Choroid plexus epithelial cell (primary cell): ENCODE results near the gene IRS1.

Experiments
- DNase-seq: peaks from one replicate; pipeline ENCODE4 v3.0.0-alpha.2; 2010; ENCODE audit warnings: low read depth
- H3K4me3 ChIP-seq: 2 replicates; pipeline ENCODE4 v1.5.1; 2011; ENCODE audit warnings: low read depth, mild to moderate bottlenecking, control low read depth, low read length, moderate library complexity
- CTCF ChIP-seq: conservative IDR thresholded peaks from 2 replicates; pipeline ENCODE4 v1.5.1; 2011; ENCODE audit warnings: low read depth, mild to moderate bottlenecking, control low read depth, inconsistent platforms, low read length, moderate library complexity

IRS1 gene

GRCh38 chr2:226726546-226726945, 73.1 kb downstream of the IRS1 start:
- TF ChIP-seq CTCF = no peak
- no peak for DNase-seq
- H3K4me3 ChIP-seq = no peak overlapping the region

- H3K4me3 ChIP-seq = no peak overlapping the region
- DNase-seq = peak; percentile 35
- TF ChIP-seq CTCF = no peak
Observed at GRCh38 chr2:226725126-226725860, 74.3 kb downstream of the IRS1 start.

GRCh38 chr2:226721541-226721940, 78.1 kb downstream of the IRS1 start:
- peak; percentile 61 for DNase-seq
- H3K4me3 ChIP-seq = no peak overlapping the region
- no peak for TF ChIP-seq CTCF

- H3K4me3 ChIP-seq = no peak overlapping the region
- TF ChIP-seq CTCF = no peak
- DNase-seq = no peak
Observed at GRCh38 chr2:226720948-226721347, 78.7 kb downstream of the IRS1 start.

GRCh38 chr2:226717719-226718118, 81.9 kb downstream of the IRS1 start:
- no peak for DNase-seq
- H3K4me3 ChIP-seq = no peak overlapping the region
- no peak for TF ChIP-seq CTCF

- TF ChIP-seq CTCF = no peak
- DNase-seq = no peak
- no peak overlapping the region for H3K4me3 ChIP-seq
Observed at GRCh38 chr2:226716126-226716525, 83.5 kb downstream of the IRS1 start.

GRCh38 chr2:226715347-226715990, 84.2 kb downstream of the IRS1 start:
- DNase-seq = no peak
- no peak overlapping the region for H3K4me3 ChIP-seq
- TF ChIP-seq CTCF = no peak
